Caco-2 (cell line): ENCODE results near the gene ARSB. TPM values are rescaled to one million over a fixed set of nuclear protein-coding genes. Genes with fewer than 3 reads are reported as not detected.

Experiments used
- BruUV-seq: library from RNA; stranded (reverse); fragments of 400-500 nt; replicated peaks from 2 replicates; lab custom pipeline; 2021; lab: Mats Ljungman, UMichigan
- CTCF ChIA-PET: fragments of 300-600 bp; sonication (Branson Sonifier 250); formaldehyde crosslinking; loops from one replicate; lab custom pipeline; 2022; ENCODE audit warnings: antibody characterized with exemption; lab: Charles Lee
- POLR2A ChIA-PET: fragments of 300-600 bp; sonication (Branson Sonifier 250); formaldehyde crosslinking; loops from one replicate; lab custom pipeline; 2022; ENCODE audit warnings: antibody characterized with exemption; lab: Charles Lee
- DNase-seq, 2 experiments: peaks; one replicate each; pipeline versions ENCODE4 v3.0.0 to v3.0.0-alpha.2; 2020 to 2022
- H3K27me3 ChIP-seq: replicated peaks from 2 replicates; pipeline ENCODE4 v1.6.0; 2011; ENCODE audit warnings: low read length; ENCODE audit not compliant: control insufficient read depth, insufficient read depth
- H3K36me3 ChIP-seq: 2 replicates; pipeline ENCODE4 v1.5.1; 2011; ENCODE audit warnings: low read length; ENCODE audit not compliant: control insufficient read depth, insufficient read depth
- H3K4me1 ChIP-seq: fragments of 250-450 bp; sonication (Bioruptor Pico); 2 replicates; pipeline ENCODE4 v1.5.1; 2020; ENCODE audit warnings: mild to moderate bottlenecking
- H3K4me3 ChIP-seq: 2 replicates; pipeline ENCODE4 v1.5.1; 2011; ENCODE audit warnings: low read depth, mild to moderate bottlenecking, control low read depth, low read length
- H3K9me3 ChIP-seq: fragments of 250-450 bp; sonication (Bioruptor Pico); 2 replicates; pipeline ENCODE4 v1.5.1; 2020; ENCODE audit warnings: mild to moderate bottlenecking, moderate library complexity
- H3K27ac Mint-ChIP-seq: one replicate; pipeline ENCODE4 v1.8.0; 2022; ENCODE audit warnings: mixed read lengths; ENCODE audit not compliant: unreplicated experiment
- H3K27me3 Mint-ChIP-seq: one replicate; pipeline ENCODE4 v1.8.0; 2022; ENCODE audit warnings: mixed read lengths; ENCODE audit not compliant: insufficient read depth, unreplicated experiment
- H3K36me3 Mint-ChIP-seq: one replicate; pipeline ENCODE4 v1.8.0; 2022; ENCODE audit warnings: mild to moderate bottlenecking, mixed read lengths; ENCODE audit not compliant: insufficient read depth, unreplicated experiment
- H3K4me1 Mint-ChIP-seq: one replicate; pipeline ENCODE4 v1.8.0; 2022; ENCODE audit warnings: low read depth, mixed read lengths; ENCODE audit not compliant: unreplicated experiment
- H3K4me3 Mint-ChIP-seq: one replicate; pipeline ENCODE4 v1.8.0; 2022; ENCODE audit warnings: mild to moderate bottlenecking, moderate library complexity, mixed read lengths; ENCODE audit not compliant: unreplicated experiment
- H3K9me3 Mint-ChIP-seq: one replicate; pipeline ENCODE4 v1.8.0; 2022; ENCODE audit warnings: mixed read lengths; ENCODE audit not compliant: unreplicated experiment
- CTCF ChIP-seq, 2 experiments: fragments of 200-600 bp in 1 of 2; IDR thresholded peaks; 1 replicate in 1 of 2; 2 replicates in 1 of 2; pipeline versions ENCODE4 v1.5.1 to v1.8.0; 2011 to 2022; ENCODE audit warnings: antibody characterized with exemption in 1 of 2, control low read depth in 1 of 2, inconsistent platforms in 1 of 2, low read depth in 1 of 2, low read length in 1 of 2, mild to moderate bottlenecking in 1 of 2, moderate library complexity in 1 of 2; ENCODE audit not compliant: insufficient read depth in 1 of 2, severe bottlenecking in 1 of 2, unreplicated experiment in 1 of 2
- intact Hi-C: fragments of 100-400 bp; cut with micrococcal nuclease; formaldehyde crosslinking; loops from one replicate; pipeline ENCODE4 v1.10.0; 2022; ENCODE audit not compliant: unreplicated experiment
- total RNA-seq: library from RNA; stranded (reverse); gene quantifications from 2 replicates; pipeline ENCODE4 v1.2.3, GENCODE V29; 2022

Gene ARSB
- total RNA-seq, 1 experiment from 2014 or later = 17.4 TPM

- peaks cover 15% of the 10 kb centered on the region for H3K4me1 ChIP-seq
- intact Hi-C loops = no loop called here
- H3K36me3 ChIP-seq = no peaks in the 10 kb centered on the region
- H3K27me3 Mint-ChIP-seq = no peaks in the 10 kb centered on the region
- CTCF ChIA-PET = no interaction called here
- no peaks in the 10 kb centered on the region for H3K9me3 Mint-ChIP-seq
- no peak overlapping the region for H3K4me3 Mint-ChIP-seq
- no peaks in the 10 kb centered on the region; the same call in 1 of the 2 replicates for H3K9me3 ChIP-seq
- BruUV-seq = no TSS peak
- H3K4me1 Mint-ChIP-seq = peaks cover 8% of the 10 kb centered on the region
- POLR2A ChIA-PET = no interaction called here
- no peak overlapping the region for H3K27ac Mint-ChIP-seq
- H3K36me3 Mint-ChIP-seq = no peaks in the 10 kb centered on the region
- H3K4me3 ChIP-seq = no peak overlapping the region
- no peak for DNase-seq
- no peaks in the 10 kb centered on the region for H3K27me3 ChIP-seq
- TF ChIP-seq CTCF (IDR thresholded peaks at IDR 0.05; ENCODE audit: insufficient read depth in 1 of 2, low read depth in 1 of 2, low read length in 1 of 2, severe bottlenecking in 1 of 2, unreplicated experiment in 1 of 2) = no peak
Measured at GRCh38 chr5:78731884-78732283, 253.2 kb downstream of the ARSB start.

DNA sequence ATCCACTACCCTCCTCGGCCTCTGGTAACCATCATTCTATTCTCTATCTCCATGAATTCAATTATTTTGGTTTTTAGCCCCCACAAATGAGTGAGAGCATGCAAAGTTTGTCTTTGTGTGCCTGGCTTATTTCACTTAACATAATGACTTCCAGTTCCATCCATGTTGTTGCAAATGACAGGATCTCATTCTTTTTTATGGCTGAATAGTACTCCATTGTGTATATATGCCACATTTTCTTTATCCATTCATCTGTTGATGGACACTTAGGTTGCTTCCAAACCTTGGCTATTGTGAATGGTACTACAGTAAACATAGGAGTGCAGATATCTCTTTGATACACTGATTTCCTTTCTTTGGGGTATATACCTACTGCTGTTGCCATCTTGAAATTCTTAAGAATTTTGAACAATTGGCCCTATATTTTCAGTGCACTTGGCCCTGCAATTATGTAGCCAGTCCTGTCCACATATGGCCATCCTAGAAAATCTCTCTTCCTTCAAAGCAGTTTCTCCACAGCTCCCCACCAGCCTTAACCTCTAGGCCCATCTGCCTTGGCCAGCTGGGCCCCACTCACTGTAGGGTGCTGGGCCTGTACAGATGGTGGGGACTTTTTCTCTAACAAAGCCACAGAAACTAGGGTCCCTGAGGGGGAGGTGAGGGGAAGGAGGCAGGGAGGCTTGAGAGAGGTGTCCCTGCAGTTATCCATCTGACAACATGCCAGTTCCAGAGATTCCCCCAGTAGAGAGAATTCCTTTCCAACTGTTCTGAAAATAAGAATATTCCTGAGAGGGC lies 254.6 kb downstream of the ARSB start:
- Histone ChIP-seq H3K4me3 (no peak overlapping the region), H3K9me3 (no peaks in the 10 kb centered on the region; the same call in 1 of the 2 replicates), H3K4me1 (peaks cover 15% of the 10 kb centered on the region), H3K27me3 (no peaks in the 10 kb centered on the region), H3K36me3 (no peaks in the 10 kb centered on the region)
- Mint-ChIP-seq H3K27me3 (no peaks in the 10 kb centered on the region), H3K4me1 (peaks cover 8% of the 10 kb centered on the region), H3K27ac (no peak overlapping the region), H3K36me3 (no peaks in the 10 kb centered on the region), H3K4me3 (no peak overlapping the region), H3K9me3 (no peaks in the 10 kb centered on the region)
- ChIA-PET POLR2A (no interaction called here), CTCF (no interaction called here)
- intact Hi-C loops = no loop called here
- no TSS peak for BruUV-seq
- no peak for TF ChIP-seq CTCF (IDR thresholded peaks at IDR 0.05; ENCODE audit: insufficient read depth in 1 of 2, low read depth in 1 of 2, low read length in 1 of 2, severe bottlenecking in 1 of 2, unreplicated experiment in 1 of 2)
- no peak for DNase-seq

DNA sequence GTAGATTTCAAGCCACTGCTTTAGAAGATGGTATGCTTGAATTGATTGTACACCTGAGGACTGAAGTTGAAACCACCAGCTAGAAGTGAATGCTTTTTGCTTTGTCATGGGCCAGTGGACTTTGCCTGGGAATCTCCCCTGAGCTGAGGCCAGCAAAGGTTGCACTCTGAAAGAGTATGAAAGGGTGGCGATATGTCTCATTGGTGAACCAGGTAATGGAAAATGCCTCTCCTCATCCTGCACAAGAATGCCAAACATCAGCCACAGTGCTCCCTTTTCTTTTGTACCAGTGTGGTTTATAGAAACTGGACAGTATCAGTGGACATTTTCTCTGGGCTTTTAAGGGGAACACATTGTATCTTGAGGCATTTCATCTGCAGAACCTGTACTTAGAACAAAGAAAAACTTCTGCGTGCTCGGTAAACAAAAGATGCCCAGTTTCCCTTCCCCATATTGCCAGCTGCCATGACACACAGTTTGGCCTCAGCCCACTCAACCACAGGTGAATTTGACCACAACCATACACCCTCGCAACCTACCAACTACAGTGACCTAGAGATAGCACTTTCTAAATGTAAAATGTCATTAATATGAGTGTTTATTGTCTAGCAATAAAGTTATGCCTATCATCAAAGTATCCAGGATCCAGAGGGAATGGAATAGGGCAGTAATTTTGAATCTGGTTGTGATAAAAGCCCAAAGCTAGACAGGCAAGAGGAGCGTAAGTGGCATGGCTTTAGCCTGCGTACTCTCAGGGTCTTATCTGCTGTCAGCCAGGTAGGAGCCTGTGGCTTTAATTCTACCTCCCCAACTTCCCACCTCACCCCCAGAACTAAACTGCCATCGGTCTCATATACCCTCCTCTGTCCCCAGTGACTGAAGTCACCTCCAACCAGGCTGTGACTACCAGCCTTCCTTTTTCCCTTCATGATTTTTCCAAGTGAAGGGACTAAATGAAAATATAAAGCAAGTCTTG lies 257.0 kb downstream of the ARSB start:
- TF ChIP-seq CTCF (IDR thresholded peaks at IDR 0.05; ENCODE audit: insufficient read depth in 1 of 2, low read depth in 1 of 2, low read length in 1 of 2, severe bottlenecking in 1 of 2, unreplicated experiment in 1 of 2) = no peak
- Mint-ChIP-seq H3K27ac (peak overlapping the region; percentile 91), H3K36me3 (no peaks in the 10 kb centered on the region), H3K27me3 (no peaks in the 10 kb centered on the region), H3K9me3 (peaks cover 6% of the 10 kb centered on the region), H3K4me3 (no peak overlapping the region), H3K4me1 (peaks cover 8% of the 10 kb centered on the region)
- CTCF ChIA-PET = no interaction called here
- peaks cover 15% of the 10 kb centered on the region for H3K4me1 ChIP-seq
- intact Hi-C loops = loop anchor here (2.0 kb wide), 1 partner anchor 67 kb away; no protein-coding TSS in a partner anchor
- no peaks in the 10 kb centered on the region for H3K27me3 ChIP-seq
- POLR2A ChIA-PET = interaction anchor here (0.8 kb wide), 1 partner anchor 28 kb away, joined by 4 read pairs; no protein-coding TSS in a partner anchor
- no peak overlapping the region for H3K4me3 ChIP-seq
- DNase-seq = peak; percentile 65 to 81
- no peaks in the 10 kb centered on the region; the same call in 1 of the 2 replicates for H3K9me3 ChIP-seq
- no peaks in the 10 kb centered on the region for H3K36me3 ChIP-seq
- BruUV-seq = no TSS peak
